Esophagus squamous epithelium (tissue), 4 donors: Measurements from ENCODE around the gene TOR1AIP1.

Experiments used
- POLR2A ChIP-seq, 4 donors: fragments of 450-650 bp; IDR thresholded peaks; one replicate each; pipeline ENCODE4 v1.6.1; 2017; ENCODE audit warnings: antibody characterized with exemption in 4 of 4, mild to moderate bottlenecking in 4 of 4, moderate library complexity in 3 of 4
- TF ChIP-seq, protein P1 (sequence below), 6 experiments: fragments of 450-650 bp in 4 of 6; fragments of 200-600 bp in 2 of 6; sonication (generic) in 2 of 6; IDR thresholded peaks; one replicate each; pipeline ENCODE4 v1.5.1; 2016 to 2019; ENCODE audit warnings: antibody characterized with exemption in 6 of 6, mild to moderate bottlenecking in 4 of 6, moderate library complexity in 4 of 6

GRCh38 chr1:179952186-179952585, 70.1 kb downstream of the TOR1AIP1 start:
- TF ChIP-seq, protein P1, sequence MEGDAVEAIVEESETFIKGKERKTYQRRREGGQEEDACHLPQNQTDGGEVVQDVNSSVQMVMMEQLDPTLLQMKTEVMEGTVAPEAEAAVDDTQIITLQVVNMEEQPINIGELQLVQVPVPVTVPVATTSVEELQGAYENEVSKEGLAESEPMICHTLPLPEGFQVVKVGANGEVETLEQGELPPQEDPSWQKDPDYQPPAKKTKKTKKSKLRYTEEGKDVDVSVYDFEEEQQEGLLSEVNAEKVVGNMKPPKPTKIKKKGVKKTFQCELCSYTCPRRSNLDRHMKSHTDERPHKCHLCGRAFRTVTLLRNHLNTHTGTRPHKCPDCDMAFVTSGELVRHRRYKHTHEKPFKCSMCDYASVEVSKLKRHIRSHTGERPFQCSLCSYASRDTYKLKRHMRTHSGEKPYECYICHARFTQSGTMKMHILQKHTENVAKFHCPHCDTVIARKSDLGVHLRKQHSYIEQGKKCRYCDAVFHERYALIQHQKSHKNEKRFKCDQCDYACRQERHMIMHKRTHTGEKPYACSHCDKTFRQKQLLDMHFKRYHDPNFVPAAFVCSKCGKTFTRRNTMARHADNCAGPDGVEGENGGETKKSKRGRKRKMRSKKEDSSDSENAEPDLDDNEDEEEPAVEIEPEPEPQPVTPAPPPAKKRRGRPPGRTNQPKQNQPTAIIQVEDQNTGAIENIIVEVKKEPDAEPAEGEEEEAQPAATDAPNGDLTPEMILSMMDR (IDR thresholded peaks at IDR 0.05): no peak
- no peak for TF ChIP-seq POLR2A (IDR thresholded peaks at IDR 0.05)
